ENCODE measurements around the gene FTCDNL1. TPM values are rescaled to one million over a fixed set of nuclear protein-coding genes. Genes with fewer than 3 reads are reported as not detected.

FTCDNL1 gene
- total and polyA plus RNA-seq, 2 experiments from 2014 or later = 1.4 to 6.1 TPM

- TF ChIP-seq EZH2 (IDR thresholded peaks at IDR 0.05; ENCODE audit: borderline replicate concordance) (no peak), CTCF (IDR thresholded peaks at IDR 0.05; ENCODE audit: poor library complexity) (no peak), EZH2phosphoT487 (IDR thresholded peaks at IDR 0.05; ENCODE audit: low read depth, severe bottlenecking, unreplicated experiment) (no peak)
- no peak overlapping the region for H3K27ac ChIP-seq
- H3K9me3 ChIP-seq (ENCODE audit: low read depth) = no peaks in the 10 kb centered on the region
- no peak overlapping the region for H3K4me2 ChIP-seq
- H3K36me3 ChIP-seq (replicated peaks; ENCODE audit: insufficient read depth, low read depth) = no peaks in the 10 kb centered on the region
- DNase-seq (ENCODE audit: low spot score) = peak; percentile 45
- H2AFZ ChIP-seq = no peak overlapping the region
- 81% methylated on average over 3 of the region's 3 CpGs for WGBS (ENCODE audit: low lambda C conversion rate, missing lambda C conversion rate)
- H3K4me1 ChIP-seq (ENCODE audit: insufficient read depth) = no peaks in the 10 kb centered on the region
- no peaks in the 10 kb centered on the region for H3K79me2 ChIP-seq
- no peaks in the 10 kb centered on the region for H4K20me1 ChIP-seq (ENCODE audit: insufficient read depth, poor library complexity, severe bottlenecking)
- H3K4me3 ChIP-seq = no peak overlapping the region
- H3K9me2 ChIP-seq (replicated peaks; ENCODE audit: insufficient read depth) = no peaks in the 10 kb centered on the region
- no peaks in the 10 kb centered on the region for H3K27me3 ChIP-seq
Observed at GRCh38 chr2:199757233-199757870, 93.6 kb downstream of the FTCDNL1 start.

DNA sequence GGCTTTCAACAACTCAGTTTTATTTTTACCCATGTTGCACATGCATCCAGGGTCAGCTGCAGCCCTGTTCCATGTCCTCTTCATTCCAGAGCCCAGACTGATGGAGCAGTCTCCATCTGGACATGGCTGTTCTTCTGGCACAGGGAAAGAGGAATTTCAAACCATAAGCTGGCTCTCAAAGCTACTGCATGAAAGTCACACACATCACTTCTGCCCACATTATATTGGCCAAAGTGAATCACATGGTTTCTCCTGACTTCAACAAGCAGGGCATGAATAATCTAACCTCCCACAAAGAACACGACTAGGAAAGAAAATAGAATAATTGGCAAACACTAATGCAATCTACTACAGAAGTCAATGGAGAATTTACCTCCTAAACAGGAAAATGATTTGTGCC, 94.2 kb downstream of the FTCDNL1 start:
- no peaks in the 10 kb centered on the region for H3K4me1 ChIP-seq (ENCODE audit: insufficient read depth)
- TF ChIP-seq EZH2phosphoT487 (IDR thresholded peaks at IDR 0.05; ENCODE audit: low read depth, severe bottlenecking, unreplicated experiment) (no peak), CTCF (IDR thresholded peaks at IDR 0.05; ENCODE audit: poor library complexity) (no peak), EZH2 (IDR thresholded peaks at IDR 0.05; ENCODE audit: borderline replicate concordance) (no peak)
- no peak overlapping the region for H3K27ac ChIP-seq
- no peaks in the 10 kb centered on the region for H4K20me1 ChIP-seq (ENCODE audit: insufficient read depth, poor library complexity, severe bottlenecking)
- no peaks in the 10 kb centered on the region for H3K9me2 ChIP-seq (replicated peaks; ENCODE audit: insufficient read depth)
- no peak overlapping the region for H3K4me2 ChIP-seq
- H3K27me3 ChIP-seq = no peaks in the 10 kb centered on the region
- no peak for DNase-seq (ENCODE audit: low spot score)
- no peaks in the 10 kb centered on the region for H3K79me2 ChIP-seq
- no peaks in the 10 kb centered on the region for H3K36me3 ChIP-seq (replicated peaks; ENCODE audit: insufficient read depth, low read depth)
- 85% methylated on average over 1 of the region's 1 CpG for WGBS (ENCODE audit: low lambda C conversion rate, missing lambda C conversion rate)
- no peak overlapping the region for H3K4me3 ChIP-seq
- H3K9me3 ChIP-seq (ENCODE audit: low read depth) = no peaks in the 10 kb centered on the region
- no peak overlapping the region for H2AFZ ChIP-seq

DNA sequence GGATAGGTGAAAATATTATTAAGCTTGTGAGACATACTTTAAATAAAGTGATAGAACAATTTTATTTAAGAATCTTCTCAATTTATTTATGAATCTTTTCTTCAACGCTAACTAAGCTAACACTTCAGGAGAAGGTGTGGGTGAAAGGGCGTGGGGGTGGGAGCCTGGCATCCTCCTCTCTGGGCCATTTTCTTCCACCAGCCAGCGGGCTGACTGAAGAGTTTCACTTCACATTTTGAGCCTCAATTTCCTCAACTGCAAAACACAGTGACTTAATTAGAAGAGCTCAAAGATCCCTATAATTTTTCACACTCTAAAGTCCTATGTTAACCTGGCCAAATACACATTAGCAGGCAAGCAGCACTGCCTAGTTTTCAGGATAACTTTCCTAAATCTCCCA, 94.8 kb downstream of the FTCDNL1 start:
- Histone ChIP-seq H3K27me3 (no peaks in the 10 kb centered on the region), H3K79me2 (no peaks in the 10 kb centered on the region), H3K9me3 (ENCODE audit: low read depth) (no peaks in the 10 kb centered on the region), H3K4me2 (no peak overlapping the region), H3K4me3 (no peak overlapping the region), H4K20me1 (ENCODE audit: insufficient read depth, poor library complexity, severe bottlenecking) (no peaks in the 10 kb centered on the region), H3K9me2 (replicated peaks; ENCODE audit: insufficient read depth) (no peaks in the 10 kb centered on the region), H3K27ac (no peak overlapping the region), H2AFZ (no peak overlapping the region), H3K4me1 (ENCODE audit: insufficient read depth) (no peaks in the 10 kb centered on the region), H3K36me3 (replicated peaks; ENCODE audit: insufficient read depth, low read depth) (no peaks in the 10 kb centered on the region)
- DNase-seq (ENCODE audit: low spot score) = no peak
- 93% methylated on average over 3 of the region's 3 CpGs for WGBS (ENCODE audit: low lambda C conversion rate, missing lambda C conversion rate)
- no peak for TF ChIP-seq EZH2 (IDR thresholded peaks at IDR 0.05; ENCODE audit: borderline replicate concordance)
- TF ChIP-seq EZH2phosphoT487 (IDR thresholded peaks at IDR 0.05; ENCODE audit: low read depth, severe bottlenecking, unreplicated experiment) = no peak
- TF ChIP-seq CTCF (IDR thresholded peaks at IDR 0.05; ENCODE audit: poor library complexity) = no peak

Data from hepatocyte (in vitro differentiated cells).